ENCODE data around the gene PFKL.

PFKL gene

DNA sequence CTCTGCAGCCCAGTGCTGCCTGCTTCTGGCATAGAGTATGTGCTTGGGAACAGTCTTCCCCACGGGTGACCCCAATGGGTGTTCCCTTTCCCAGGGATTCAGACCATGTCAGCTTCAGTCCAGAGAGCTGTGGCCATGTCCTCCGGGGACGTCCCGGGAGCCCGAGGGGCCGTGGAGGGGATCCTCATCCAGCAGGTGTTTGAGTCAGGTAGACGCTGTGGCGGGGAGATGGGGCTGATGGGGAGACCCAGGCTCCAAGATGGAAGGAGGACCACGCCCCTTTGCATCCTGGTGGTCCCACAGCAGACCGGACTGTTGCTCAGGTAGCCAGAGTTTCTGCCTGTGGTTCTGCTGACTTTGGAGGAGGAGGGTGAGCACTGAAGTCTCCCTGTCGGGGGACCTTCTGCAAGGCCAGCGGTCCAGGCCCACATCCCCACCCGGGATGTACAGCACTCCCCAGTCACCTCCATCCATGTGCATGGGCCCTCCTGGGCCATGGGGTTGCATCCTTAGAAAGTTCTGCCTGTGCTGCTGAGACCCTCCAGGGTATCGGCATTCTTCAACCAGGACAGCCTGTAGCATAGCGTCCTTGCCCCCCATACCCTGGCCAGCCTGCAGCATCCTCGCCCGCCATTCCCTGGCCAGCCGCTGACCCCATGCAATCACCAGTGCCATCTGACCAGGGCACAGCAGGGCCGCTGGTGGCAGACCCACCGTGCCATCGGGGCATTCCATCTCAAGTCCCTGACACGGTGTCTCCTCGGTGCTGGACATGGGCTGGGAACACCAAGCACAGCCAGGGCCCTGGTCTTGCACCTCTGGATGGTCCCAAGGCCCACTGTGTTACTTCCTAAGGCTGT, 11.4 kb upstream of the PFKL start:
- Histone ChIP-seq H3K4me3 (replicated peaks; ENCODE audit: insufficient read depth, low read length) (no peak overlapping the region), H3K27ac (replicated peaks) (no peak overlapping the region), H3K27me3 (ENCODE audit: insufficient read depth, poor library complexity, severe bottlenecking) (no peaks in the 10 kb centered on the region)
- no peak for TF ChIP-seq POLR2AphosphoS5 (IDR thresholded peaks at IDR 0.05; ENCODE audit: low read depth)
- TF ChIP-seq, protein P1, sequence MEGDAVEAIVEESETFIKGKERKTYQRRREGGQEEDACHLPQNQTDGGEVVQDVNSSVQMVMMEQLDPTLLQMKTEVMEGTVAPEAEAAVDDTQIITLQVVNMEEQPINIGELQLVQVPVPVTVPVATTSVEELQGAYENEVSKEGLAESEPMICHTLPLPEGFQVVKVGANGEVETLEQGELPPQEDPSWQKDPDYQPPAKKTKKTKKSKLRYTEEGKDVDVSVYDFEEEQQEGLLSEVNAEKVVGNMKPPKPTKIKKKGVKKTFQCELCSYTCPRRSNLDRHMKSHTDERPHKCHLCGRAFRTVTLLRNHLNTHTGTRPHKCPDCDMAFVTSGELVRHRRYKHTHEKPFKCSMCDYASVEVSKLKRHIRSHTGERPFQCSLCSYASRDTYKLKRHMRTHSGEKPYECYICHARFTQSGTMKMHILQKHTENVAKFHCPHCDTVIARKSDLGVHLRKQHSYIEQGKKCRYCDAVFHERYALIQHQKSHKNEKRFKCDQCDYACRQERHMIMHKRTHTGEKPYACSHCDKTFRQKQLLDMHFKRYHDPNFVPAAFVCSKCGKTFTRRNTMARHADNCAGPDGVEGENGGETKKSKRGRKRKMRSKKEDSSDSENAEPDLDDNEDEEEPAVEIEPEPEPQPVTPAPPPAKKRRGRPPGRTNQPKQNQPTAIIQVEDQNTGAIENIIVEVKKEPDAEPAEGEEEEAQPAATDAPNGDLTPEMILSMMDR (IDR thresholded peaks at IDR 0.05; ENCODE audit: insufficient read depth, low read length): no peak
- no peak for TF ChIP-seq GABPA (IDR thresholded peaks at IDR 0.05; ENCODE audit: low read depth)
- TF ChIP-seq, protein P2, sequence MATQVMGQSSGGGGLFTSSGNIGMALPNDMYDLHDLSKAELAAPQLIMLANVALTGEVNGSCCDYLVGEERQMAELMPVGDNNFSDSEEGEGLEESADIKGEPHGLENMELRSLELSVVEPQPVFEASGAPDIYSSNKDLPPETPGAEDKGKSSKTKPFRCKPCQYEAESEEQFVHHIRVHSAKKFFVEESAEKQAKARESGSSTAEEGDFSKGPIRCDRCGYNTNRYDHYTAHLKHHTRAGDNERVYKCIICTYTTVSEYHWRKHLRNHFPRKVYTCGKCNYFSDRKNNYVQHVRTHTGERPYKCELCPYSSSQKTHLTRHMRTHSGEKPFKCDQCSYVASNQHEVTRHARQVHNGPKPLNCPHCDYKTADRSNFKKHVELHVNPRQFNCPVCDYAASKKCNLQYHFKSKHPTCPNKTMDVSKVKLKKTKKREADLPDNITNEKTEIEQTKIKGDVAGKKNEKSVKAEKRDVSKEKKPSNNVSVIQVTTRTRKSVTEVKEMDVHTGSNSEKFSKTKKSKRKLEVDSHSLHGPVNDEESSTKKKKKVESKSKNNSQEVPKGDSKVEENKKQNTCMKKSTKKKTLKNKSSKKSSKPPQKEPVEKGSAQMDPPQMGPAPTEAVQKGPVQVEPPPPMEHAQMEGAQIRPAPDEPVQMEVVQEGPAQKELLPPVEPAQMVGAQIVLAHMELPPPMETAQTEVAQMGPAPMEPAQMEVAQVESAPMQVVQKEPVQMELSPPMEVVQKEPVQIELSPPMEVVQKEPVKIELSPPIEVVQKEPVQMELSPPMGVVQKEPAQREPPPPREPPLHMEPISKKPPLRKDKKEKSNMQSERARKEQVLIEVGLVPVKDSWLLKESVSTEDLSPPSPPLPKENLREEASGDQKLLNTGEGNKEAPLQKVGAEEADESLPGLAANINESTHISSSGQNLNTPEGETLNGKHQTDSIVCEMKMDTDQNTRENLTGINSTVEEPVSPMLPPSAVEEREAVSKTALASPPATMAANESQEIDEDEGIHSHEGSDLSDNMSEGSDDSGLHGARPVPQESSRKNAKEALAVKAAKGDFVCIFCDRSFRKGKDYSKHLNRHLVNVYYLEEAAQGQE (IDR thresholded peaks at IDR 0.05; ENCODE audit: insufficient replicate concordance, low read depth): no peak
- no peak for TF ChIP-seq SPI1 (IDR thresholded peaks at IDR 0.05; ENCODE audit: borderline replicate concordance, low read depth)
- DNase-seq (ENCODE audit: low read depth in 1 of 2, low spot score in 1 of 2): no peak

DNA sequence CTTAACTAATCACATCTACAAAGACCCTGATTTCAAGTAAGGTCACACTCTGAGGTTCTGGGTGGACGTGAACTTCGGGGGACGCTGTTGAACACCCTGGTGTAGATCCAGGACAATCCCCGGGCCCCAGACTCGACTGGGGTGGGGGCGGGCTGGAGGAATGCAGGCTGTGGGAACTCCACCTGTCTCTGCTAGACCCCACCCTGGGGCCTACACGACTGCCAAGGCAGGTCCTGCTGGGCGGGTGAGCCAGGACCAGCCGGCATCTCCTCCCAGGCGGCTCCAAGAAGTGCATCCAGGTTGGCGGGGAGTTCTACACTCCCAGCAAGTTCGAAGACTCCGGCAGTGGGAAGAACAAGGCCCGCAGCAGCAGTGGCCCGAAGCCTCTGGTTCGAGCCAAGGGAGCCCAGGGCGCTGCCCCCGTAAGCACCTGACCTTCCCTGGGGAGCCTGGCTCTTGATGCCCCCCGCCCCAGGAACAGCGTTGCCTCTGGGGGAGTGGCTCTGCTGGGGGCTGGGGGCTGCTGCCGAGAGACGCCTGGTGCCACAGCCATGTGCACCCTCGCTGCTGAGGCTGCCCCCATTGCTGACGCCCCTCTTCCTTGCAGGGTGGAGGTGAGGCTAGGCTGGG, 10.4 kb upstream of the PFKL start:
- no peak overlapping the region for H3K27ac ChIP-seq (replicated peaks)
- DNase-seq (ENCODE audit: low read depth in 1 of 2, low spot score in 1 of 2): no peak
- TF ChIP-seq SPI1 (IDR thresholded peaks at IDR 0.05; ENCODE audit: borderline replicate concordance, low read depth) (no peak), GABPA (IDR thresholded peaks at IDR 0.05; ENCODE audit: low read depth) (no peak), POLR2AphosphoS5 (IDR thresholded peaks at IDR 0.05; ENCODE audit: low read depth) (no peak)
- TF ChIP-seq, protein P2 (IDR thresholded peaks at IDR 0.05; ENCODE audit: insufficient replicate concordance, low read depth): no peak
- TF ChIP-seq, protein P1 (IDR thresholded peaks at IDR 0.05; ENCODE audit: insufficient read depth, low read length): no peak
- H3K4me3 ChIP-seq (replicated peaks; ENCODE audit: insufficient read depth, low read length): no peak overlapping the region
- no peaks in the 10 kb centered on the region for H3K27me3 ChIP-seq (ENCODE audit: insufficient read depth, poor library complexity, severe bottlenecking)

DNA sequence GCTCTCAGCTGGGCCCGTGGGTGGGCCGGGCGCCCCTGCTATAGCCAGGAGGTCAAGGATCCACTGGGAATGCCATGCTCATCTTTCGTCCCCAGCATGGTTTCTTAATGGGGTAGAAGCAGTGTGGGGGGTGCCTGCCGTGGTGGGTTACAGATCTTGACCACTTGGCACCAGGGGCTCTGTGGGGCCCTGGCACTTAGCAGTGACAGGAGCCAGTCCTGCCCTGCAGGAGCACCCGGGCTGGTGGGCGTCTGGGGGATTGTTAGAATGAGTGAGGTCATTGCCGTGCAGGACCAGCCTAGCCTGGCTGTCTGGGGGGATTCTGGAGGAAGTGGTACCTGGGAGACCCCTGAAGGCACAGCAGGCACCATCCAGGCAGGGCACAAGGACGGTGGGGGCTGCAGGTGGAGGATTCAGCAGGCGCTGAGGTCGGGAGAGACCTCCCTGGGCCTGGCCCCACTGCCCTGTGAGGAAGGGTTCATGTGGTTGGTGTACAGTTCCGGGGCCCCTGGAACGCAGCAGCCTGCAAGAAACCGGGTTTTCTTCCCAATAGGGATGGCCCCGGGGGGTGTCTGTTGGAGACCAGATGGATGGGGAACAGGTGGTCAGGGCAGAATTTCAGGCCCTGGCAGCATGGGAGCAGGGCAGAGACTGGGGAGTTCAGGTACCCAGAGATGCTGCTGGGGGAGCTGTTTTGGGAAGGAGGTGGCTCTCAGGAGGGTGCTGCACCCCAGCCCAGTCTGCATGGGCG, 9.4 kb upstream of the PFKL start:
- Histone ChIP-seq H3K27ac (replicated peaks) (no peak overlapping the region), H3K4me3 (replicated peaks; ENCODE audit: insufficient read depth, low read length) (no peak overlapping the region), H3K27me3 (ENCODE audit: insufficient read depth, poor library complexity, severe bottlenecking) (no peaks in the 10 kb centered on the region)
- TF ChIP-seq POLR2AphosphoS5 (IDR thresholded peaks at IDR 0.05; ENCODE audit: low read depth) (no peak), SPI1 (IDR thresholded peaks at IDR 0.05; ENCODE audit: borderline replicate concordance, low read depth) (no peak), GABPA (IDR thresholded peaks at IDR 0.05; ENCODE audit: low read depth) (no peak)
- TF ChIP-seq, protein P2 (IDR thresholded peaks at IDR 0.05; ENCODE audit: insufficient replicate concordance, low read depth): no peak
- TF ChIP-seq, protein P1 (IDR thresholded peaks at IDR 0.05; ENCODE audit: insufficient read depth, low read length): no peak
- DNase-seq (ENCODE audit: low read depth in 1 of 2, low spot score in 1 of 2): no peak

All from HL-60 (cell line).